NCI-H69 (cell line): ENCODE data around the gene CPSF3.

Source experiments
- DNase-seq: peaks from one replicate; lab custom pipeline; 2025; lab: John Stamatoyannopoulos, UW

CPSF3 gene

GRCh38 chr2:9419541-9419940, 3.9 kb upstream of the CPSF3 start:
- DNase-seq, result no peak

- no peak for DNase-seq
Measured at GRCh38 chr2:9420495-9420894, 3.0 kb upstream of the CPSF3 start.

- peak; percentile 42 for DNase-seq
Measured at GRCh38 chr2:9422321-9423099, 944 bp upstream of the CPSF3 start.

GRCh38 chr2:9423922-9424272, 443 bp downstream of the CPSF3 start:
- peak; percentile 28 for DNase-seq

- peak; percentile 62 for DNase-seq
Measured at GRCh38 chr2:9424447-9425164, 1.2 kb downstream of the CPSF3 start.

GRCh38 chr2:9428965-9429577, 5.6 kb downstream of the CPSF3 start:
- DNase-seq, result no peak

GRCh38 chr2:9430316-9431293, 7.2 kb downstream of the CPSF3 start:
- no peak for DNase-seq

GRCh38 chr2:9434489-9434888, 11.0 kb downstream of the CPSF3 start:
- no peak for DNase-seq

GRCh38 chr2:9439536-9439935, 16.1 kb downstream of the CPSF3 start:
- no peak for DNase-seq

GRCh38 chr2:9440058-9440727, 16.7 kb downstream of the CPSF3 start:
- no peak for DNase-seq

GRCh38 chr2:9441556-9441955, 18.1 kb downstream of the CPSF3 start:
- DNase-seq, result no peak

GRCh38 chr2:9443526-9443925, 20.1 kb downstream of the CPSF3 start:
- no peak for DNase-seq

- DNase-seq, result no peak
Measured at GRCh38 chr2:9445089-9445488, 21.6 kb downstream of the CPSF3 start.

- peak; percentile 44 for DNase-seq
Measured at GRCh38 chr2:9451231-9451630, 27.8 kb downstream of the CPSF3 start.

- DNase-seq, result no peak
Measured at GRCh38 chr2:9460441-9461017, 37.1 kb downstream of the CPSF3 start.

GRCh38 chr2:9461079-9461478, 37.6 kb downstream of the CPSF3 start:
- no peak for DNase-seq

- DNase-seq, result no peak
Measured at GRCh38 chr2:9462313-9462712, 38.9 kb downstream of the CPSF3 start.

GRCh38 chr2:9462886-9463697, 39.6 kb downstream of the CPSF3 start:
- peak; percentile 83 for DNase-seq

GRCh38 chr2:9463698-9464034, 40.2 kb downstream of the CPSF3 start:
- DNase-seq, result peak; percentile 5

GRCh38 chr2:9465170-9465569, 41.7 kb downstream of the CPSF3 start:
- DNase-seq, result no peak
